MM.1S (cell line): ENCODE data around the gene LETM1.

ENCODE experiments used
- DNase-seq: peaks from one replicate; pipeline ENCODE4 v3.0.0-alpha.2; 2015
- H2AFZ ChIP-seq: fragments of 300-600 bp; sonication (generic); 2 replicates; pipeline ENCODE4 v1.6.0; 2016; ENCODE audit warnings: antibody characterized with exemption, low read length
- H3F3A ChIP-seq: fragments of 300-600 bp; sonication (generic); 2 replicates; pipeline ENCODE4 v1.6.1; 2016; ENCODE audit warnings: mild to moderate bottlenecking, antibody characterized with exemption, low read length, moderate library complexity, mixed read lengths; ENCODE audit not compliant: insufficient read depth
- H3K27ac ChIP-seq: fragments of 300-600 bp; sonication (generic); 2 replicates; pipeline ENCODE4 v1.5.1; 2016; ENCODE audit warnings: mild to moderate bottlenecking, low read length
- H3K27me3 ChIP-seq: fragments of 300-600 bp; sonication (generic); replicated peaks from 2 replicates; pipeline ENCODE4 v1.6.0; 2016; ENCODE audit warnings: low read length; ENCODE audit not compliant: insufficient read depth
- H3K36me3 ChIP-seq: fragments of 300-600 bp; sonication (generic); replicated peaks from 2 replicates; pipeline ENCODE4 v1.6.1; 2016; ENCODE audit warnings: mild to moderate bottlenecking, low read length, mixed read lengths; ENCODE audit not compliant: insufficient read depth
- H3K4me1 ChIP-seq: fragments of 300-600 bp; sonication (generic); 2 replicates; pipeline ENCODE4 v1.6.1; 2016; ENCODE audit warnings: low read length, mixed read lengths
- H3K4me2 ChIP-seq: fragments of 300-600 bp; sonication (generic); 2 replicates; pipeline ENCODE4 v1.6.0; 2016; ENCODE audit warnings: low read depth, low read length
- H3K4me3 ChIP-seq: fragments of 300-600 bp; sonication (generic); 2 replicates; pipeline ENCODE4 v1.5.1; 2016; ENCODE audit warnings: low read length, mixed read lengths
- H3K79me2 ChIP-seq: fragments of 300-600 bp; sonication (generic); 2 replicates; pipeline ENCODE4 v1.6.1; 2016; ENCODE audit warnings: mixed run types, low read length, mixed read lengths
- H3K9ac ChIP-seq: fragments of 300-600 bp; sonication (generic); 2 replicates; pipeline ENCODE4 v1.6.1; 2016; ENCODE audit warnings: low read length, mixed read lengths
- H3K9me2 ChIP-seq: fragments of 300-600 bp; sonication (generic); replicated peaks from 2 replicates; pipeline ENCODE4 v1.6.1; 2016; ENCODE audit warnings: mild to moderate bottlenecking, low read length, mixed read lengths; ENCODE audit not compliant: insufficient read depth
- H3K9me3 ChIP-seq: fragments of 300-600 bp; sonication (generic); replicated peaks from 2 replicates; pipeline ENCODE4 v1.6.1; 2016; ENCODE audit warnings: mild to moderate bottlenecking, low read length, mixed read lengths; ENCODE audit not compliant: insufficient read depth
- H4K20me1 ChIP-seq: fragments of 300-600 bp; sonication (generic); 2 replicates; pipeline ENCODE4 v1.6.1; 2016; ENCODE audit warnings: mild to moderate bottlenecking, low read length, moderate library complexity, mixed read lengths; ENCODE audit not compliant: insufficient read depth
- CTCF ChIP-seq: fragments of 300-600 bp; sonication (generic); IDR thresholded peaks from 2 replicates; pipeline ENCODE4 v1.5.1; 2016; ENCODE audit warnings: antibody characterized with exemption, low read length, mixed read lengths
- EZH2 ChIP-seq: fragments of 300-600 bp; sonication (generic); optimal IDR thresholded peaks from 2 replicates; pipeline ENCODE3; 2017; ENCODE audit warnings: low read depth, mild to moderate bottlenecking, antibody characterized with exemption, low read length, mixed read lengths
- EZH2phosphoT487 ChIP-seq: fragments of 300-600 bp; sonication (generic); IDR thresholded peaks from 2 replicates; pipeline ENCODE4 v1.6.1; 2018; ENCODE audit warnings: antibody characterized with exemption, low read length

Gene LETM1

GRCh38 chr4:1843852-1844251 is 12.1 kb downstream of the LETM1 start:
- TF ChIP-seq EZH2 (no peak), EZH2phosphoT487 (no peak), CTCF (no peak)
- Histone ChIP-seq H4K20me1 (no peaks in the 10 kb centered on the region), H3K27me3 (no peaks in the 10 kb centered on the region), H3K79me2 (peaks cover 64% of the 10 kb centered on the region), H3K4me1 (no peaks in the 10 kb centered on the region), H3K9me2 (no peaks in the 10 kb centered on the region), H3K9me3 (no peaks in the 10 kb centered on the region), H3K27ac (no peak overlapping the region), H3K4me3 (no peak overlapping the region), H2AFZ (no peak overlapping the region), H3K36me3 (0 out of 2 replicates have a peak, but pooled peaks cover 5% of the 10 kb centered on the region), H3K9ac (no peak overlapping the region), H3K4me2 (no peak overlapping the region), H3F3A (no peaks in the 10 kb centered on the region)
- DNase-seq: no peak

GRCh38 chr4:1842993-1843448 is 12.9 kb downstream of the LETM1 start:
- 0 out of 2 replicates have a peak, but pooled peaks cover 5% of the 10 kb centered on the region for H3K36me3 ChIP-seq
- H3K4me2 ChIP-seq: no peak overlapping the region
- no peaks in the 10 kb centered on the region for H4K20me1 ChIP-seq

GRCh38 chr4:1842339-1842895 is 13.5 kb downstream of the LETM1 start:
- no peak for DNase-seq
- H3K79me2 ChIP-seq: peaks cover 60% of the 10 kb centered on the region
- no peak overlapping the region for H3K9ac ChIP-seq

More at GRCh38 chr4:1842993-1843448, 12.9 kb downstream of the LETM1 start:
- Histone ChIP-seq H3K9me3 (no peaks in the 10 kb centered on the region), H3K4me3 (no peak overlapping the region), H3F3A (no peaks in the 10 kb centered on the region), H3K9ac (no peak overlapping the region), H3K79me2 (peaks cover 61% of the 10 kb centered on the region), H3K4me1 (no peaks in the 10 kb centered on the region), H2AFZ (no peak overlapping the region), H3K27ac (no peak overlapping the region), H3K9me2 (no peaks in the 10 kb centered on the region), H3K27me3 (no peaks in the 10 kb centered on the region)
- TF ChIP-seq EZH2phosphoT487: no peak
- TF ChIP-seq CTCF: no peak
- TF ChIP-seq EZH2: no peak
- no peak for DNase-seq

More at GRCh38 chr4:1842339-1842895, 13.5 kb downstream of the LETM1 start:
- no peaks in the 10 kb centered on the region for H3K9me2 ChIP-seq
- no peak overlapping the region for H2AFZ ChIP-seq
- H3K4me2 ChIP-seq: no peak overlapping the region
- 0 out of 2 replicates have a peak, but pooled peaks cover 5% of the 10 kb centered on the region for H3K36me3 ChIP-seq
- H3K27me3 ChIP-seq: no peaks in the 10 kb centered on the region
- no peaks in the 10 kb centered on the region for H4K20me1 ChIP-seq
- H3K27ac ChIP-seq: no peak overlapping the region
- H3K4me3 ChIP-seq: no peak overlapping the region
- no peak for TF ChIP-seq EZH2phosphoT487
- TF ChIP-seq EZH2: no peak
- no peak for TF ChIP-seq CTCF
- H3F3A ChIP-seq: no peaks in the 10 kb centered on the region
- no peaks in the 10 kb centered on the region for H3K9me3 ChIP-seq
- no peaks in the 10 kb centered on the region for H3K4me1 ChIP-seq
